ENCODE results near the gene FBXW12. TPM values are rescaled to one million over a fixed set of nuclear protein-coding genes. Genes with fewer than 3 reads are reported as not detected.

FBXW12 gene
- total and polyA plus RNA-seq, 2 of the 8 experiments (the other 6 are each of a cell fraction or from before 2014, with no cell fraction given), result 0.35 to 0.85 TPM

DNA sequence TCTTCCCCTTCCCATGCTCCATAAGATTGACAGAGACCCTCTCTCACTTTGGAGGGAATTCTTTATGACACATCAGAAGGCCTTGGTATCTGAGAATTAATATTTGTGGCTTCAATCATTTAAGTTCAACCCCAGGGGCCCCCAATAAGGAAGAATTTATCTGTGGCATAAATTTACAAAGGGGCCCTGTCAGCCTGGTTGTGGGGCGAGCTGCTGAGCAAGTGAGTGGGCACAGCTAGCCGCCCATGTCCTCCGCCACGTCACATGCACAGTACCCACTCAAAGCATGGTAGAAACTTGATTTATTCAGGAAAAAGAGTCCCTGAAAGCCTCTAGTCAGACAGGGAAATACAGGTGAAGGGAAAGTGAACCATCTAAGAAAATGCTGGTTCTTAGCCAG lies 44.5 kb downstream of the FBXW12 start (continued):
- TF ChIP-seq SIN3A (conservative IDR thresholded peaks at IDR 0.05 in 1 of 2, IDR thresholded peaks at IDR 0.05 in 1 of 2; ENCODE audit: low read depth in 1 of 2, low read length in 2 of 2), result no peak
- TF ChIP-seq, protein P1, sequence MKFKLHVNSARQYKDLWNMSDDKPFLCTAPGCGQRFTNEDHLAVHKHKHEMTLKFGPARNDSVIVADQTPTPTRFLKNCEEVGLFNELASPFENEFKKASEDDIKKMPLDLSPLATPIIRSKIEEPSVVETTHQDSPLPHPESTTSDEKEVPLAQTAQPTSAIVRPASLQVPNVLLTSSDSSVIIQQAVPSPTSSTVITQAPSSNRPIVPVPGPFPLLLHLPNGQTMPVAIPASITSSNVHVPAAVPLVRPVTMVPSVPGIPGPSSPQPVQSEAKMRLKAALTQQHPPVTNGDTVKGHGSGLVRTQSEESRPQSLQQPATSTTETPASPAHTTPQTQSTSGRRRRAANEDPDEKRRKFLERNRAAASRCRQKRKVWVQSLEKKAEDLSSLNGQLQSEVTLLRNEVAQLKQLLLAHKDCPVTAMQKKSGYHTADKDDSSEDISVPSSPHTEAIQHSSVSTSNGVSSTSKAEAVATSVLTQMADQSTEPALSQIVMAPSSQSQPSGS (IDR thresholded peaks at IDR 0.05; ENCODE audit: low read length), result no peak
- no peak for TF ChIP-seq CBX8 (IDR thresholded peaks at IDR 0.05; ENCODE audit: borderline replicate concordance, low read depth, low read length)

Data from H1 (cell line).